ENCODE results near the gene UBE2Q2.
"Not testable (repeated sequence)": the region's sequence is repeated elsewhere in the genome, so short reads cannot be mapped to it uniquely, and the experiment has no call there.

The UBE2Q2 gene

GRCh38 chr15:75861750-75862402 is 18.6 kb downstream of the UBE2Q2 start:
- Histone ChIP-seq H3K4me1 (ENCODE audit: control insufficient read depth, insufficient read depth, low read length) (no peaks in the 10 kb centered on the region), H3K36me3 (ENCODE audit: control insufficient read depth, insufficient read depth, low read length) (no peaks in the 10 kb centered on the region), H3K9ac (ENCODE audit: low read length) (no peak overlapping the region), H3K4me3 (ENCODE audit: low read length) (no peak overlapping the region), H3K27ac (ENCODE audit: low read depth, low read length) (no peak overlapping the region), H3K27me3 (ENCODE audit: control insufficient read depth, insufficient read depth, low read length) (no peaks in the 10 kb centered on the region)

GRCh38 chr15:75862796-75863195 is 19.5 kb downstream of the UBE2Q2 start:
- Histone ChIP-seq H3K27ac (ENCODE audit: low read depth, low read length) (no peak overlapping the region), H3K9ac (ENCODE audit: low read length) (no peak overlapping the region), H3K4me3 (ENCODE audit: low read length) (no peak overlapping the region), H3K4me1 (ENCODE audit: control insufficient read depth, insufficient read depth, low read length) (no peaks in the 10 kb centered on the region), H3K27me3 (ENCODE audit: control insufficient read depth, insufficient read depth, low read length) (no peaks in the 10 kb centered on the region), H3K36me3 (ENCODE audit: control insufficient read depth, insufficient read depth, low read length) (no peaks in the 10 kb centered on the region)

- Histone ChIP-seq H3K4me1 (ENCODE audit: control insufficient read depth, insufficient read depth, low read length) (no peaks in the 10 kb centered on the region), H3K9ac (ENCODE audit: low read length) (no peak overlapping the region), H3K27ac (ENCODE audit: low read depth, low read length) (no peak overlapping the region), H3K4me3 (ENCODE audit: low read length) (no peak overlapping the region), H3K27me3 (ENCODE audit: control insufficient read depth, insufficient read depth, low read length) (no peaks in the 10 kb centered on the region), H3K36me3 (ENCODE audit: control insufficient read depth, insufficient read depth, low read length) (no peaks in the 10 kb centered on the region)
Observed at GRCh38 chr15:75864213-75865059, 21.2 kb downstream of the UBE2Q2 start.

GRCh38 chr15:75866045-75866444 is 22.8 kb downstream of the UBE2Q2 start:
- H3K9ac ChIP-seq (ENCODE audit: low read length); H3K27me3 ChIP-seq (ENCODE audit: control insufficient read depth, insufficient read depth, low read length); H3K36me3 ChIP-seq (ENCODE audit: control insufficient read depth, insufficient read depth, low read length); H3K4me3 ChIP-seq (ENCODE audit: low read length); H3K4me1 ChIP-seq (ENCODE audit: control insufficient read depth, insufficient read depth, low read length); H3K27ac ChIP-seq (ENCODE audit: low read depth, low read length): not testable (repeated sequence)

- Histone ChIP-seq H3K36me3 (ENCODE audit: control insufficient read depth, insufficient read depth, low read length) (peaks cover 2% of the 10 kb centered on the region), H3K4me3 (ENCODE audit: low read length) (no peak overlapping the region), H3K4me1 (ENCODE audit: control insufficient read depth, insufficient read depth, low read length) (no peaks in the 10 kb centered on the region), H3K9ac (ENCODE audit: low read length) (no peak overlapping the region), H3K27ac (ENCODE audit: low read depth, low read length) (no peak overlapping the region), H3K27me3 (ENCODE audit: control insufficient read depth, insufficient read depth, low read length) (no peaks in the 10 kb centered on the region)
Observed at GRCh38 chr15:75866916-75867315, 23.7 kb downstream of the UBE2Q2 start.

- Histone ChIP-seq H3K27me3 (ENCODE audit: control insufficient read depth, insufficient read depth, low read length) (no peaks in the 10 kb centered on the region), H3K9ac (ENCODE audit: low read length) (no peak overlapping the region), H3K27ac (ENCODE audit: low read depth, low read length) (no peak overlapping the region), H3K36me3 (ENCODE audit: control insufficient read depth, insufficient read depth, low read length) (peaks cover 2% of the 10 kb centered on the region), H3K4me1 (ENCODE audit: control insufficient read depth, insufficient read depth, low read length) (no peaks in the 10 kb centered on the region), H3K4me3 (ENCODE audit: low read length) (no peak overlapping the region)
Observed at GRCh38 chr15:75867449-75867848, 24.2 kb downstream of the UBE2Q2 start.

GRCh38 chr15:75868019-75868418 is 24.8 kb downstream of the UBE2Q2 start:
- Histone ChIP-seq H3K4me1 (ENCODE audit: control insufficient read depth, insufficient read depth, low read length) (no peaks in the 10 kb centered on the region), H3K27me3 (ENCODE audit: control insufficient read depth, insufficient read depth, low read length) (no peaks in the 10 kb centered on the region), H3K4me3 (ENCODE audit: low read length) (no peak overlapping the region), H3K27ac (ENCODE audit: low read depth, low read length) (no peak overlapping the region), H3K9ac (ENCODE audit: low read length) (no peak overlapping the region), H3K36me3 (ENCODE audit: control insufficient read depth, insufficient read depth, low read length) (peaks cover 2% of the 10 kb centered on the region)

- no peak overlapping the region for H3K4me3 ChIP-seq (ENCODE audit: low read length)
- no peak overlapping the region for H3K9ac ChIP-seq (ENCODE audit: low read length)
- no peaks in the 10 kb centered on the region for H3K27me3 ChIP-seq (ENCODE audit: control insufficient read depth, insufficient read depth, low read length)
- H3K4me1 ChIP-seq (ENCODE audit: control insufficient read depth, insufficient read depth, low read length): no peaks in the 10 kb centered on the region
- H3K36me3 ChIP-seq (ENCODE audit: control insufficient read depth, insufficient read depth, low read length): peaks cover 4% of the 10 kb centered on the region
- H3K27ac ChIP-seq (ENCODE audit: low read depth, low read length): no peak overlapping the region
Observed at GRCh38 chr15:75869446-75869845, 26.2 kb downstream of the UBE2Q2 start.

GRCh38 chr15:75871589-75871988 is 28.3 kb downstream of the UBE2Q2 start:
- not testable (repeated sequence) for H3K4me1 ChIP-seq (ENCODE audit: control insufficient read depth, insufficient read depth, low read length); H3K27ac ChIP-seq (ENCODE audit: low read depth, low read length); H3K27me3 ChIP-seq (ENCODE audit: control insufficient read depth, insufficient read depth, low read length); H3K9ac ChIP-seq (ENCODE audit: low read length); H3K36me3 ChIP-seq (ENCODE audit: control insufficient read depth, insufficient read depth, low read length); H3K4me3 ChIP-seq (ENCODE audit: low read length)

GRCh38 chr15:75872403-75872990 is 29.2 kb downstream of the UBE2Q2 start:
- Histone ChIP-seq H3K4me1 (ENCODE audit: control insufficient read depth, insufficient read depth, low read length) (no peaks in the 10 kb centered on the region), H3K27me3 (ENCODE audit: control insufficient read depth, insufficient read depth, low read length) (no peaks in the 10 kb centered on the region), H3K9ac (ENCODE audit: low read length) (no peak overlapping the region), H3K4me3 (ENCODE audit: low read length) (no peak overlapping the region), H3K27ac (ENCODE audit: low read depth, low read length) (no peak overlapping the region), H3K36me3 (ENCODE audit: control insufficient read depth, insufficient read depth, low read length) (peaks cover 4% of the 10 kb centered on the region)

GRCh38 chr15:75884041-75884440 is 40.8 kb downstream of the UBE2Q2 start:
- no peak overlapping the region for H3K9ac ChIP-seq (ENCODE audit: low read length)
- no peaks in the 10 kb centered on the region for H3K36me3 ChIP-seq (ENCODE audit: control insufficient read depth, insufficient read depth, low read length)
- no peak overlapping the region for H3K4me3 ChIP-seq (ENCODE audit: low read length)
- no peak overlapping the region for H3K27ac ChIP-seq (ENCODE audit: low read depth, low read length)
- no peaks in the 10 kb centered on the region for H3K27me3 ChIP-seq (ENCODE audit: control insufficient read depth, insufficient read depth, low read length)
- no peaks in the 10 kb centered on the region for H3K4me1 ChIP-seq (ENCODE audit: control insufficient read depth, insufficient read depth, low read length)

- H3K4me1 ChIP-seq (ENCODE audit: control insufficient read depth, insufficient read depth, low read length): no peaks in the 10 kb centered on the region
- no peak overlapping the region for H3K4me3 ChIP-seq (ENCODE audit: low read length)
- no peaks in the 10 kb centered on the region for H3K27me3 ChIP-seq (ENCODE audit: control insufficient read depth, insufficient read depth, low read length)
- H3K27ac ChIP-seq (ENCODE audit: low read depth, low read length): no peak overlapping the region
- H3K36me3 ChIP-seq (ENCODE audit: control insufficient read depth, insufficient read depth, low read length): peaks cover 4% of the 10 kb centered on the region
- H3K9ac ChIP-seq (ENCODE audit: low read length): no peak overlapping the region
Observed at GRCh38 chr15:75887178-75887577, 43.9 kb downstream of the UBE2Q2 start.

All from rectal smooth muscle tissue (tissue), 1 donor.